HepG2 (cell line): ENCODE data around the gene THAP5. TPM values are rescaled to one million over a fixed set of nuclear protein-coding genes. Genes with fewer than 3 reads are reported as not detected.

Experiments
- ARID2 ChIP-seq: sonication (generic); formaldehyde crosslinking; IDR thresholded peaks from 2 replicates; pipeline ENCODE4 v1.8.1; 2022; ENCODE audit warnings: mild to moderate bottlenecking, missing genetic modification reagents, borderline replicate concordance
- HOXA3 ChIP-seq: sonication (generic); formaldehyde crosslinking; IDR thresholded peaks from 2 replicates; pipeline ENCODE4 v1.5.0; 2020; ENCODE audit warnings: missing genetic modification reagents
- KAT7 ChIP-seq: IDR thresholded peaks from 2 replicates; pipeline ENCODE4 v1.6.1; 2018; ENCODE audit warnings: borderline replicate concordance, missing compliant biosample characterization
- PHF20 ChIP-seq: sonication (generic); formaldehyde crosslinking; IDR thresholded peaks from 2 replicates; pipeline ENCODE4 v1.5.0; 2020; ENCODE audit warnings: mild to moderate bottlenecking, missing genetic modification reagents
- ZBTB7A ChIP-seq: sonication (generic); formaldehyde crosslinking; IDR thresholded peaks from 2 replicates; pipeline ENCODE4 v1.8.0; 2022; ENCODE audit warnings: mild to moderate bottlenecking, missing genetic modification reagents
- ZNF292 ChIP-seq: sonication (generic); formaldehyde crosslinking; IDR thresholded peaks from 2 replicates; pipeline ENCODE4 v1.8.1; 2022; ENCODE audit warnings: mild to moderate bottlenecking, low read depth, missing genetic modification reagents, borderline replicate concordance
- ZNF616 ChIP-seq: sonication (generic); formaldehyde crosslinking; IDR thresholded peaks from 2 replicates; pipeline ENCODE4 v1.5.0; 2020; ENCODE audit warnings: low read depth, mild to moderate bottlenecking, missing genetic modification reagents
- ZNF670 ChIP-seq: sonication (generic); formaldehyde crosslinking; IDR thresholded peaks from 2 replicates; pipeline ENCODE4 v1.8.0; 2022; ENCODE audit warnings: mild to moderate bottlenecking, missing genetic modification reagents, borderline replicate concordance
- polyA plus RNA-seq, 8 experiments: library from polyadenylated mRNA; depleted of rRNA in 3 of 8; stranded (reverse) in 7 of 8; unstranded in 1 of 8; fragments of >200 nt; fragmentation: Illumina TruSeq in 4 of 8; extraction: Trizol in 4 of 8; gene quantifications; 2 replicates each; pipeline versions ENCODE4 v1.2.1 to v1.2.3, GENCODE V29; 2011 to 2016; ENCODE audit warnings: low read depth in 4 of 8, missing spikeins in 1 of 8, mixed read lengths in 1 of 8; ENCODE audit not compliant: insufficient read depth in 1 of 8
- total RNA-seq, 5 experiments: library from RNA; depleted of rRNA; stranded (reverse); fragments of >200 nt; fragmentation: Illumina TruSeq; extraction: Trizol; gene quantifications; 2 replicates each; pipeline ENCODE4 v1.2.3, GENCODE V29; 2016; ENCODE audit warnings: low read depth in 1 of 5
- TF ChIP-seq, protein P1 (sequence below): sonication (generic); formaldehyde crosslinking; IDR thresholded peaks from 2 replicates; pipeline ENCODE4 v1.8.0; 2022; ENCODE audit warnings: missing genetic modification reagents, mild to moderate bottlenecking, borderline replicate concordance
- TF ChIP-seq, protein P2 (sequence below): sonication (generic); formaldehyde crosslinking; IDR thresholded peaks from 2 replicates; pipeline ENCODE4 v1.4.0; 2020; ENCODE audit warnings: missing genetic modification reagents
- TF ChIP-seq, protein P3 (sequence below): sonication (generic); formaldehyde crosslinking; IDR thresholded peaks from 2 replicates; pipeline ENCODE4 v1.8.0; 2022; ENCODE audit warnings: missing genetic modification reagents, mild to moderate bottlenecking, inconsistent platforms, borderline replicate concordance
- TF ChIP-seq, protein P4 (sequence below): sonication (generic); formaldehyde crosslinking; IDR thresholded peaks from 2 replicates; pipeline ENCODE4 v1.8.0; 2022; ENCODE audit warnings: low read depth, missing genetic modification reagents
- TF ChIP-seq, protein P5 (sequence below): sonication (generic); formaldehyde crosslinking; IDR thresholded peaks from 2 replicates; pipeline ENCODE4 v1.4.0; 2020; ENCODE audit warnings: missing genetic modification reagents

Gene THAP5
- total and polyA plus RNA-seq, 2 of the 13 experiments (the other 11 are each of a cell fraction or from before 2014, with no cell fraction given), result 3.6 to 11.8 TPM

DNA sequence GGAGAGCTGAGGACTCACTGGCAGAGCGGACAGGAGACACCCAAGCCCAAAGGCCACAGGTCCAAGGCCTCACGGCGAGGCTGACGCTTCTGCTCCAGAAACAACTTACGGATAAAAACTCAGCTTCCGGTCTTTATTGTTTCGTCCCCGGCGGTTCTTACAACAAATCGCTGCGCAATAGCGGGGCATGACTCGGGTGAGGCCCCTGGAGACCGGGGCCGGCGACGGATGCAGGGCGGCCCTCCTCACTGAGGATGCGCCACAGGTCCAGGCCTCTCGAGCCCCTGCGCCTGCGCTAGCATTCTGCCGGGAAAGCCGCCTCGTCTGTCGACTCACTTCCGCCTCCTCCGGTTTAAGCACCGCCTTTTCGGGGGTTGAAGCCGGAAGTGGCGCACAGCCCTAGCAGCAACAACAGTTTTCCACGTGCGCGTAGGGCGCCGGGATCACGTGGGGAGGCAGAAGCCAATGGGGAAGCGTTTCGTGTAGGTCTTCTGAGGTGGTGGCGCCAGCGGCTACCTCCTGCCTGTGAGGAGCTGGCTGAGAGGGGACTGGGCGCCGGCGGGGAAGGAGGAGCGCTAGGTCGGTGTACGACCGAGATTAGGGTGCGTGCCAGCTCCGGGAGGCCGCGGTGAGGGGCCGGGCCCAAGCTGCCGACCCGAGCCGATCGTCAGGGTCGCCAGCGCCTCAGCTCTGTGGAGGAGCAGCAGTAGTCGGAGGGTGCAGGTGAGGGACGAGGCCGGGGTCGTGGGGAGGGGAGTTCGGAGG is at the start of gene THAP5, which contains the start of gene DNAJB9 (continued):
- no peak for TF ChIP-seq ZNF292
- TF ChIP-seq ZBTB7A (CRISPR knock-in tag), result peak; percentile 77; the same call in 1 of the 2 replicates
- TF ChIP-seq, protein P1, sequence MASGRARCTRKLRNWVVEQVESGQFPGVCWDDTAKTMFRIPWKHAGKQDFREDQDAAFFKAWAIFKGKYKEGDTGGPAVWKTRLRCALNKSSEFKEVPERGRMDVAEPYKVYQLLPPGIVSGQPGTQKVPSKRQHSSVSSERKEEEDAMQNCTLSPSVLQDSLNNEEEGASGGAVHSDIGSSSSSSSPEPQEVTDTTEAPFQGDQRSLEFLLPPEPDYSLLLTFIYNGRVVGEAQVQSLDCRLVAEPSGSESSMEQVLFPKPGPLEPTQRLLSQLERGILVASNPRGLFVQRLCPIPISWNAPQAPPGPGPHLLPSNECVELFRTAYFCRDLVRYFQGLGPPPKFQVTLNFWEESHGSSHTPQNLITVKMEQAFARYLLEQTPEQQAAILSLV (CRISPR knock-in tag), result peak; percentile 16; the same call in 1 of the 2 replicates
- TF ChIP-seq HOXA3 (CRISPR knock-in tag), result peak; percentile 91
- TF ChIP-seq PHF20 (CRISPR knock-in tag), result peak; percentile 87
- TF ChIP-seq, protein P2, sequence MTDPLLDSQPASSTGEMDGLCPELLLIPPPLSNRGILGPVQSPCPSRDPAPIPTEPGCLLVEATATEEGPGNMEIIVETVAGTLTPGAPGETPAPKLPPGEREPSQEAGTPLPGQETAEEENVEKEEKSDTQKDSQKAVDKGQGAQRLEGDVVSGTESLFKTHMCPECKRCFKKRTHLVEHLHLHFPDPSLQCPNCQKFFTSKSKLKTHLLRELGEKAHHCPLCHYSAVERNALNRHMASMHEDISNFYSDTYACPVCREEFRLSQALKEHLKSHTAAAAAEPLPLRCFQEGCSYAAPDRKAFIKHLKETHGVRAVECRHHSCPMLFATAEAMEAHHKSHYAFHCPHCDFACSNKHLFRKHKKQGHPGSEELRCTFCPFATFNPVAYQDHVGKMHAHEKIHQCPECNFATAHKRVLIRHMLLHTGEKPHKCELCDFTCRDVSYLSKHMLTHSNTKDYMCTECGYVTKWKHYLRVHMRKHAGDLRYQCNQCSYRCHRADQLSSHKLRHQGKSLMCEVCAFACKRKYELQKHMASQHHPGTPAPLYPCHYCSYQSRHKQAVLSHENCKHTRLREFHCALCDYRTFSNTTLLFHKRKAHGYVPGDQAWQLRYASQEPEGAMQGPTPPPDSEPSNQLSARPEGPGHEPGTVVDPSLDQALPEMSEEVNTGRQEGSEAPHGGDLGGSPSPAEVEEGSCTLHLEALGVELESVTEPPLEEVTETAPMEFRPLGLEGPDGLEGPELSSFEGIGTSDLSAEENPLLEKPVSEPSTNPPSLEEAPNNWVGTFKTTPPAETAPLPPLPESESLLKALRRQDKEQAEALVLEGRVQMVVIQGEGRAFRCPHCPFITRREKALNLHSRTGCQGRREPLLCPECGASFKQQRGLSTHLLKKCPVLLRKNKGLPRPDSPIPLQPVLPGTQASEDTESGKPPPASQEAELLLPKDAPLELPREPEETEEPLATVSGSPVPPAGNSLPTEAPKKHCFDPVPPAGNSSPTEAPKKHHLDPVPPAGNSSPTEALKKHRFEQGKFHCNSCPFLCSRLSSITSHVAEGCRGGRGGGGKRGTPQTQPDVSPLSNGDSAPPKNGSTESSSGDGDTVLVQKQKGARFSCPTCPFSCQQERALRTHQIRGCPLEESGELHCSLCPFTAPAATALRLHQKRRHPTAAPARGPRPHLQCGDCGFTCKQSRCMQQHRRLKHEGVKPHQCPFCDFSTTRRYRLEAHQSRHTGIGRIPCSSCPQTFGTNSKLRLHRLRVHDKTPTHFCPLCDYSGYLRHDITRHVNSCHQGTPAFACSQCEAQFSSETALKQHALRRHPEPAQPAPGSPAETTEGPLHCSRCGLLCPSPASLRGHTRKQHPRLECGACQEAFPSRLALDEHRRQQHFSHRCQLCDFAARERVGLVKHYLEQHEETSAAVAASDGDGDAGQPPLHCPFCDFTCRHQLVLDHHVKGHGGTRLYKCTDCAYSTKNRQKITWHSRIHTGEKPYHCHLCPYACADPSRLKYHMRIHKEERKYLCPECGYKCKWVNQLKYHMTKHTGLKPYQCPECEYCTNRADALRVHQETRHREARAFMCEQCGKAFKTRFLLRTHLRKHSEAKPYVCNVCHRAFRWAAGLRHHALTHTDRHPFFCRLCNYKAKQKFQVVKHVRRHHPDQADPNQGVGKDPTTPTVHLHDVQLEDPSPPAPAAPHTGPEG (CRISPR knock-in tag), result peak; percentile 51; the same call in 1 of the 2 replicates
- TF ChIP-seq ZNF616 (CRISPR knock-in tag), result peak; percentile 94
- TF ChIP-seq KAT7 (CRISPR knock-in tag), result peak; percentile 72
- peak; percentile 88; the same call in 1 of the 2 replicates for TF ChIP-seq ARID2 (CRISPR knock-in tag)
- TF ChIP-seq, protein P3, sequence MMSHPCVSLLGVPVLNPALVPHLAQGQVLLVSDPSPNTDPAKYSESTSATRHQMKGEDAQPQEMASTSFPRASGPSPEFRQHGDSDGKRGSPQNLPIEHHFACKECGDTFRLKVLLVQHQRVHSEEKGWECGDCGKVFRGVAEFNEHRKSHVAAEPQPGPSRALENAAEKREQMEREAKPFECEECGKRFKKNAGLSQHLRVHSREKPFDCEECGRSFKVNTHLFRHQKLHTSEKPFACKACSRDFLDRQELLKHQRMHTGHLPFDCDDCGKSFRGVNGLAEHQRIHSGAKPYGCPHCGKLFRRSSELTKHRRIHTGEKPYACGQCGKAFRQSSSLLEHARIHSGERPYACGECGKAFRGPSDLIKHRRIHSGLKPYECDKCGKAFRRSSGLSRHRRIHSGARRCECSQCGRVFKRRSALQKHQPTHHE (CRISPR knock-in tag), result peak; percentile 30; the same call in 1 of the 2 replicates
- TF ChIP-seq, protein P4, sequence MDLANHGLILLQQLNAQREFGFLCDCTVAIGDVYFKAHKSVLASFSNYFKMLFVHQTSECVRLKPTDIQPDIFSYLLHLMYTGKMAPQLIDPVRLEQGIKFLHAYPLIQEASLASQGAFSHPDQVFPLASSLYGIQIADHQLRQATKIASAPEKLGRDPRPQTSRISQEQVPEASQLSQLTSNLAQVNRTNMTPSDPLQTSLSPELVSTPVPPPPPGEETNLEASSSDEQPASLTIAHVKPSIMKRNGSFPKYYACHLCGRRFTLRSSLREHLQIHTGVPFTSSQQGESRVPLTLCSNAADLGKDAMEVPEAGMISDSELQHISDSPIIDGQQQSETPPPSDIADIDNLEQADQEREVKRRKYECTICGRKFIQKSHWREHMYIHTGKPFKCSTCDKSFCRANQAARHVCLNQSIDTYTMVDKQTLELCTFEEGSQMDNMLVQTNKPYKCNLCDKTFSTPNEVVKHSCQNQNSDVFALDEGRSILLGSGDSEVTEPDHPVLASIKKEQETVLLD (CRISPR knock-in tag), result peak; percentile 83
- peak; percentile 74; the same call in 1 of the 2 replicates for TF ChIP-seq ZNF670 (CRISPR knock-in tag)
- TF ChIP-seq, protein P5, sequence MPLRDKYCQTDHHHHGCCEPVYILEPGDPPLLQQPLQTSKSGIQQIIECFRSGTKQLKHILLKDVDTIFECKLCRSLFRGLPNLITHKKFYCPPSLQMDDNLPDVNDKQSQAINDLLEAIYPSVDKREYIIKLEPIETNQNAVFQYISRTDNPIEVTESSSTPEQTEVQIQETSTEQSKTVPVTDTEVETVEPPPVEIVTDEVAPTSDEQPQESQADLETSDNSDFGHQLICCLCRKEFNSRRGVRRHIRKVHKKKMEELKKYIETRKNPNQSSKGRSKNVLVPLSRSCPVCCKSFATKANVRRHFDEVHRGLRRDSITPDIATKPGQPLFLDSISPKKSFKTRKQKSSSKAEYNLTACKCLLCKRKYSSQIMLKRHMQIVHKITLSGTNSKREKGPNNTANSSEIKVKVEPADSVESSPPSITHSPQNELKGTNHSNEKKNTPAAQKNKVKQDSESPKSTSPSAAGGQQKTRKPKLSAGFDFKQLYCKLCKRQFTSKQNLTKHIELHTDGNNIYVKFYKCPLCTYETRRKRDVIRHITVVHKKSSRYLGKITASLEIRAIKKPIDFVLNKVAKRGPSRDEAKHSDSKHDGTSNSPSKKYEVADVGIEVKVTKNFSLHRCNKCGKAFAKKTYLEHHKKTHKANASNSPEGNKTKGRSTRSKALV, result no peak
